GM18861 (cell line): Measurements from ENCODE around the gene NDFIP1.
"Not testable (repeated sequence)": the region's sequence is repeated elsewhere in the genome, so short reads cannot be mapped to it uniquely, and the experiment has no call there.

Source experiments
- ATAC-seq: cut with Tn5 transposase; IDR thresholded peaks from one replicate; pipeline ENCODE4 v1.9.1; 2021; ENCODE audit not compliant: unreplicated experiment

NDFIP1 gene

GRCh38 chr5:142108432-142109330 is at the start of gene NDFIP1:
TSS of gene NDFIP1 (plus strand) at chr5:142108779. CDS start at chr5:142108975, 196 bp downstream.
- ATAC-seq, result peak; percentile 87

- no peak for ATAC-seq
These were observed 49.2 kb upstream of the NDFIP1 start for GRCh38 chr5:142059304-142059940.

GRCh38 chr5:142063376-142063775 is 45.2 kb upstream of the NDFIP1 start:
- no peak for ATAC-seq

GRCh38 chr5:142063878-142064331 is 44.7 kb upstream of the NDFIP1 start:
- ATAC-seq, result no peak

GRCh38 chr5:142065273-142065672 is 43.3 kb upstream of the NDFIP1 start:
- no peak for ATAC-seq

- ATAC-seq, result no peak
These were observed 38.8 kb upstream of the NDFIP1 start for GRCh38 chr5:142069606-142070399.

- ATAC-seq, result no peak
These were observed 37.8 kb upstream of the NDFIP1 start for GRCh38 chr5:142070734-142071133.

GRCh38 chr5:142072488-142072887 is 36.1 kb upstream of the NDFIP1 start:
- ATAC-seq, result no peak

- ATAC-seq, result no peak
These were observed 35.1 kb upstream of the NDFIP1 start for GRCh38 chr5:142073362-142073988.

- ATAC-seq, result no peak
These were observed 34.6 kb upstream of the NDFIP1 start for GRCh38 chr5:142074006-142074405.

- ATAC-seq, result no peak
These were observed 30.4 kb upstream of the NDFIP1 start for GRCh38 chr5:142078221-142078620.

GRCh38 chr5:142078706-142079105 is 29.9 kb upstream of the NDFIP1 start:
- no peak for ATAC-seq

GRCh38 chr5:142079306-142079721 is 29.3 kb upstream of the NDFIP1 start:
- ATAC-seq, result no peak

- no peak for ATAC-seq
These were observed 28.3 kb upstream of the NDFIP1 start for GRCh38 chr5:142080248-142080647.

GRCh38 chr5:142082182-142082781 is 26.3 kb upstream of the NDFIP1 start:
- no peak for ATAC-seq

- no peak for ATAC-seq
These were observed 22.4 kb upstream of the NDFIP1 start for GRCh38 chr5:142086229-142086628.

- ATAC-seq, result no peak
These were observed 21.9 kb upstream of the NDFIP1 start for GRCh38 chr5:142086679-142087078.

GRCh38 chr5:142087920-142088679 is 20.5 kb upstream of the NDFIP1 start:
- no peak for ATAC-seq

- ATAC-seq, result not testable (repeated sequence)
These were observed 19.6 kb upstream of the NDFIP1 start for GRCh38 chr5:142088855-142089479.
